ENCODE measurements around the gene VASP.

- TF ChIP-seq POLR2A (IDR thresholded peaks at IDR 0.05; ENCODE audit: extremely low read depth, insufficient read length) (peak; percentile 52), CTCF (IDR thresholded peaks at IDR 0.05; ENCODE audit: low read depth, low read length) (no peak), MAX (IDR thresholded peaks at IDR 0.05; ENCODE audit: low read depth, low read length) (0 out of 2 replicates have a peak, but pooled peaks have one; percentile 3), MYC (IDR thresholded peaks at IDR 0.05; ENCODE audit: low read depth, low read length) (no peak)
Measured at GRCh38 chr19:45467456-45468158, 39.7 kb upstream of the VASP start, which contains the start of gene FOSB.
